Measurements from ENCODE around the gene WNT6. TPM values are rescaled to one million over a fixed set of nuclear protein-coding genes. Genes with fewer than 3 reads are reported as not detected.
A peak's percentile ranks its signal among the peaks of the same experiment; 100 is the strongest.

Gene WNT6
- total RNA-seq, 1 donor from 2014 or later = not detected

GRCh38 chr2:218883491-218884490 is 24.2 kb downstream of the WNT6 start:
- TF ChIP-seq CTCF (IDR thresholded peaks at IDR 0.05) = no peak
- ATAC-seq (peak; percentile 55), DNase-seq (peak; percentile 70)
- Histone ChIP-seq H3K4me1 (peaks cover 9% of the 10 kb centered on the region), H3K9me3 (no peaks in the 10 kb centered on the region), H3K36me3 (no peaks in the 10 kb centered on the region), H3K27ac (no peak overlapping the region), H3K27me3 (peaks cover 41% of the 10 kb centered on the region), H3K4me3 (peak overlapping the region; percentile 27)
- intact Hi-C loops (cut with DNase I) = no loop called here

- DNase-seq = no peak
- no peak for TF ChIP-seq CTCF (IDR thresholded peaks at IDR 0.05)
- Histone ChIP-seq H3K36me3 (no peaks in the 10 kb centered on the region), H3K27me3 (peaks cover 33% of the 10 kb centered on the region), H3K27ac (no peak overlapping the region), H3K9me3 (no peaks in the 10 kb centered on the region), H3K4me3 (no peak overlapping the region), H3K4me1 (peaks cover 9% of the 10 kb centered on the region)
- intact Hi-C loops (cut with DNase I) = no loop called here
- ATAC-seq = no peak
Measured at GRCh38 chr2:218884519-218884918, 24.9 kb downstream of the WNT6 start.

GRCh38 chr2:218885981-218886947 is 26.7 kb downstream of the WNT6 start:
- Histone ChIP-seq H3K27ac (no peak overlapping the region), H3K9me3 (no peaks in the 10 kb centered on the region), H3K27me3 (peaks cover 16% of the 10 kb centered on the region), H3K4me3 (no peak overlapping the region), H3K4me1 (no peaks in the 10 kb centered on the region), H3K36me3 (no peaks in the 10 kb centered on the region)
- intact Hi-C loops (cut with DNase I) = no loop called here
- DNase-seq = no peak
- no peak for ATAC-seq
- no peak for TF ChIP-seq CTCF (IDR thresholded peaks at IDR 0.05)

- Histone ChIP-seq H3K36me3 (no peaks in the 10 kb centered on the region), H3K27ac (no peak overlapping the region), H3K27me3 (peaks cover 9% of the 10 kb centered on the region), H3K4me1 (no peaks in the 10 kb centered on the region), H3K9me3 (no peaks in the 10 kb centered on the region), H3K4me3 (no peak overlapping the region)
- DNase-seq (no peak), ATAC-seq (no peak)
- intact Hi-C loops (cut with DNase I) = no loop called here
- no peak for TF ChIP-seq CTCF (IDR thresholded peaks at IDR 0.05)
Measured at GRCh38 chr2:218887079-218887478, 27.5 kb downstream of the WNT6 start.

- Histone ChIP-seq H3K9me3 (no peaks in the 10 kb centered on the region), H3K36me3 (no peaks in the 10 kb centered on the region), H3K27ac (no peak overlapping the region), H3K4me3 (no peak overlapping the region), H3K27me3 (peaks cover 8% of the 10 kb centered on the region), H3K4me1 (peaks cover 4% of the 10 kb centered on the region)
- TF ChIP-seq CTCF (IDR thresholded peaks at IDR 0.05) = no peak
- DNase-seq = no peak
- ATAC-seq = no peak
- intact Hi-C loops (cut with DNase I) = no loop called here
Measured at GRCh38 chr2:218888341-218888740, 28.7 kb downstream of the WNT6 start.

Data from upper lobe of right lung (tissue), 1 donor.